GM21390 (cell line): Measurements from ENCODE around the gene SEMA6D.

Experiments used
- ATAC-seq: cut with Tn5 transposase; IDR thresholded peaks from one replicate; pipeline ENCODE4 v1.9.1; 2021; ENCODE audit not compliant: unreplicated experiment

Gene SEMA6D

DNA sequence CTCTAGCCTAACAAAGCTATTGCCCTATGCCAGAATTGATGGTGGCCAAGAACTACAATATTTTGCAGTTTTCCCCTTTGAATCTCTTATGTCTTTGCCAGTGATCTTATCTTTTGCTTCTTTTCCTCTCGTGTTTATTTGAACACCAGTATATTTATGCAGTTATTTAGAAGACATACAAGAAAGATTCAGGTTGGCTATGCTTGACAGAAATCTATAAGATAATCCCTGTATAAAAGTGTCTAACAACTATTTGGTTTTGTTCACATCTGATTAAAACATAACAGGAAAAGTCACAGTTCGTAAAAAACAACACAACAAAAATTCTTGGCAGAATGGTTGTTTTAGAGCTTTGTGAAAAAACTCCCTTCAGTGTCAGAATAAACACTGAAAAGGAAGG is 63.7 kb downstream of the SEMA6D start:
- ATAC-seq: no peak

DNA sequence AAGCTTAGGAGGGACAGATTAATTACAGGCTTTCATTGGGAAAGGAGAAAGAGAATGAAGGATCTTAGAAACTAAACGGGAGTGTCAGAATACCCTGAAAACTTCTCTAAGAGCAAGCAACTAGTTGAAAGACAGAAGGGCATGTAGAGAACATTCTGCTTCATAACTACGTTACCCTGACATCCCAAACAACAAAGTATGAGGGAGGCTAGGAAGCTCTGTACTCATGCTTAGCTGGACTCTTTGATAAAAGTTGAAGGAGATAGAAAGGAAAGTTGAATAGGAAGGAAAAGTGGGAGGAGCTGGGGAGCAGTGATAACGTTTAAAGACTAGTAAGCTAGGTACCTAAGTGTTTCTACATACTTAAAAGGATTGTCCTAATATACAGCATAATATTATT is 64.2 kb downstream of the SEMA6D start:
- ATAC-seq: no peak

DNA sequence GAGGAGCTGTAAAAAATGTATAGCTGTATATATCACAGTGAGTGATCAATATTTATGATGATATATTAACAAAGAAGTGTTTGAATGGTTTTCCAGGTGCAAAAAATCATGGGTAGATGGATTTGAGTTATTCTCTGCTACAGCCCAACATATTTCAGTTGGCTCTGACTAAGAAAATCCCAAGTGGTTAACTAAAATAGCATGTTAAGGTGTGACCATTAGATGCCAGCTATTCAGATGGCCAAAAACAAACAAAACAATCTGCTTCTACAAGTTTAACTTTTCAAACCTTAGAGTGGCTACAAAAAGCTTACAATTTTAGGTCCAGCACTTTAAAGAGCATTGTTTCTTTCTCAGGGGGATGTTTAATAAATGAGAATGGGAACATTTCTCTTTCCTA is 67.5 kb downstream of the SEMA6D start:
- no peak for ATAC-seq

DNA sequence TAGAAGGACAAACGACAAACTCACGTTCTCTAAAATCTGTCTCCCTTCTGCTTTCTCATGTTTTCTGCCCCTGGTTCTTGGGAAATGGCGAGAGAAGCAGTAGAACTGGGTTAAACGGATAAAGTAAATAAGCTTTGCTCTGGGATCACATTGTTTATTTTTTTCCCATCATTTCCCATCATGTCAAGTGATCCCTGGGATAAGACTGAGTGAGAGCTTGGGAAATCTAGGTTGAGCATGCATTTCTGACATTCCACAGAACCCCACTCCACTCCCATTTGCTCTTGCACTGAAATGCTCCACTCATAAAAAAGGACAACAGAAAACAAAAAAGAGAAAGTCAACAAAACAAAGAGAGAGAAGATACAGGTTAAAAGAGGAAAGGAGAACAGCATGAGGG is 69.1 kb downstream of the SEMA6D start:
- no peak for ATAC-seq

DNA sequence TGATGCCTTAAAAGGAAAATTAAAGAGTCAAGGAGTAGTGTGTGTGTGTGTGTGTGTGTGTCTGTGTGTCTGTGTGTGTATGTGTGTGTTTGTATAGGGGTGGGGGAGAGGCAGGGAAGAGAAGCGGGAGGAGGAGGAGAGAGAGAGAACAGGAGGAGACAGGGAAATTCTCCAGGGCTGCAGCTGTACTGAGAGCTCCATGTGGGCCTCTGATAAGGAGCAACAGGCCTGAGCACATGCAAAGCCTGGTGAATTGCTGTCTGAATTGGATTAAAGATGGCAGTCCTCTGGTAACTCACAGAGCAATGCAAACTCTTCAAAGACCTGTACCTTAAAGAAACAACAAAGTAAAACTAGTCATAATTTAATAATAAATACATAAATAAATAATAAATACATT is 70.6 kb downstream of the SEMA6D start:
- ATAC-seq: no peak

DNA sequence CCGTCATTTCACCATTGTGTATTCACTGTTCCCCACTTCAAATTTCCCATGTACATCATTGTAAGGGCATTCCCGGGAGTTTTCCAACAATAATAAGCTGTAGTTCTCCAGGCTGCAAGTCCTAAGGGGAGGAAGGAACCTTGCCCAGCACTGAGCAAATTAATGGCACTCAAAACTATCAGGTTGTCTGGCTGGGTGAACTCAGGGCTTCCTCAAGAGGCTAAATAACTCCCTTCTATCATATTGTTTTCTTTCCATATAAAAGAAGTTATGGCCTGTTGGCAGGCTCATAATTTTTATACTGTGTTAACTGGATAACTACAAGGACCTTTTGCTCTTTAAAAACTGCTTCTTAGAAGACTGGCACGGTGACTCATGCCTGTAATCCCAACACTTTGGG is 71.4 kb downstream of the SEMA6D start:
- ATAC-seq: no peak

DNA sequence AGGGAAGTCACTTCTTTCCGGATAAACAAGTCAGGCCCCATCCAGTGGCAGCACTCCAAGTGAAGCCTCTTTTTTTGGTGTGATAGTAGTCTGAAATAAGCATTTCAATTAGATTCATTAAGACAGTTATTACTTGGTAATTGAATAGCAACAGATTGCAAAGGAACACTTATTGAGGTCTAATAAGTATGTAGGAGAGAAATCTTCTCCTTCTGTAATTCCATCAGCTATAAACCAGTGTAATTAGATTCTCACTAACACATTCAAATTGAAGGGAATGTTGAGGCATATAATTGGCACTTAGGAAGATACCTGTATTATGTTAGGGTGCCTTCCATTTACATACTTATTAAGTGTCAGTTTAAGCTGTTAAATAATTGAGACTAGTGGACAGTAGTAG is 73.9 kb downstream of the SEMA6D start:
- no peak for ATAC-seq

DNA sequence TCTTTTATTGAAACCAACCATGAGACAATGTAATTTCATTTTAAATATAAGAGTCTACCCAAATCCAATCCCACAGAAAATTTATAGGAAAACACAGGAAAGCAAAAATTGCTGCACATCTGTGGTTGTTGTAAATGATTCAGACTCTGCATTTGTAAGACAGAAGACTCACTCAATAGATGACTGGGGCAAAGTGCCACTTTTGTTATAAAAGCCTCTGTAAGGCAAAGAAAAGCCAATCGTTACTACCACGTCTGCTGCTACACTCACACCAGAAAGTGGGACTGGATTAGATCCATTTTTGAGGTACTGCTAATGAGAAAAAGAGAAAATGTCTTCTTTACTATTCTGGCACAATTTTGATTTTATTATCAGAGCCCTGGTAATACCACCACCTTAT is 74.9 kb downstream of the SEMA6D start:
- ATAC-seq: no peak

DNA sequence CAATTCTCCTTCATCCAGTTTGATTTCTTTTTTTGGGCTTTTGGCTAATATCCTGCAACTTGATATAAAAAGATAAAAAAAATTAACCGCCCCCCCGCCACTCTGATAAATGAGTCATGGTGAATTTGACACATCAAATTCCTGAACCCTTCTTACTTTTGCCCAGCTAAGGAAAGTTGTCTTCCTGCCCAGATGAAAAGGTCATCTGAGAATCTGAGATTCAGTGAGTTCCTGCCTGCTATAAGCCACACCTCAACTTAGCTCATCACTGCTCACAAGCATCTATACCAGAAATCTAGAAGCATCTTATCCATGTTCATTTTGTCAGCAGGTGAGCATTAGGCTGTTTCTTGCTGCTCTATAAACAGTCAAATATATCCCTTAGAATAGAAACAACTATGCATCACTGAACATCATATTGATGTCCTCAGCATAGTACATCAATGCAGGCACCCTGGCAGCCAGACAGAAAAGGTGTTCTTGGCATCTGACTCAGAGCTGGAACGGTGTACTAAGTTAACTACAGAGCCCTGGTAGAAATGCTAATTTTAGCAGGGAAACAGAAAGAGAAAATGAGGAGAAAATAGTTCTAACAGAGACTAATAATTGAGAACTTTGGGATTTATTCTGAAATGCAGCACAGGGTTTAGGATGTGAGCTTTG is 77.1 kb downstream of the SEMA6D start:
- ATAC-seq: no peak

DNA sequence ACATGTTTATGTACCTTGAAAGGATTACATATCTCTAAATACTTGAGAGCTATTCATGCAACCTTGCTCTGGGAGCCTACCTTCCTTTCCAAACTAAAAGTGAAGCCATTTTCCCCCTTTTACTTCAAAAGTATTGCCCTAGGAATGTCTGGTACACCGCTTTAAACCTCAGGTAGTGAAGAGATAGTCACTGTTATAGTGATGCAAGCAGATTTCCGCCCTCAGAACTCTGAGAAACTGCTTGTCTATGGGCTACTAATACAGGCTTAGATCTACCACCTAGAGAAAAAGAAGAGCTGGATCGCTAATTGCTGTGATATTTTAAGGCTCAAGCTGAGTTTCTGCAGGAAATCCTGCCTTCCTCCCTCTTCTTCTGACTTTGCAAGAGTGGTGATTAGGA is 78.6 kb downstream of the SEMA6D start:
- no peak for ATAC-seq

DNA sequence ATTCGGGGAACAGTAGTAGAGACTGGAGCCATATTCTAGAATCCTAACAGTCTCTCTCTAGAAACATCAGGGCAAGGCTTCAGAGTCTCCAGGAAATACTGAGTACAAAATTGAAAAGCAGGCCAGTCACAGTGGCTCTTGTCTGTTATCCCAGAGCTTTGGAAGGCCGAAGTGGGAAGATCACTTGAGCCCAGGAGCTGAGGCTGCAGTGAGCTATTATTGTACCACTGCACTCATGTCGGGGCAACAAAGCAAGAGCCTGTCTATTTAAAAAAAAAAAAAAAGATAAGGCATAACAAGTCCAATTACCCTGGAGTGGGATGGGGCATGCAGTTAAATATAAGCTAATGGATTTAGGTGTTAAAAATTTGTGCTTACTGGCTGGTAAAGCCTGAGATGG is 79.0 kb downstream of the SEMA6D start:
- ATAC-seq: no peak

DNA sequence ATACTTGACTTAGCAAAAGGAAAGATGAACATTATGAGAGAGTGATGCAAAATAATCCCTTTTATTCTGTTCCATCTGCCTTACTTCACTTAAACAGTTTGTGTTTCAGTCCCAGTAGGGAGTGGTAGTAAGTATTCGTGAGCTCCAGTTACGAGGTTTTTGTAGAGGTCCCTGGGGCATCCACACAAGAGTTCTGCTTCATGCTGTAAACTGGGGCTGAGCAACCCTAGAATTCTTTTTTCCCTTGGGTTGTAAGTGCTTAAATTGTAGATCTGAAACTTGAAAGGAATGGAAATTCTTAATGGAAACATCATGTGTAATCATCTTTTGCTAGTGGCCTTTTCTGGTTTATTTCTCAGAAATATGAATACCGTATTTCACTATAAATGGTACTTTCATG is 79.5 kb downstream of the SEMA6D start:
- ATAC-seq: no peak

DNA sequence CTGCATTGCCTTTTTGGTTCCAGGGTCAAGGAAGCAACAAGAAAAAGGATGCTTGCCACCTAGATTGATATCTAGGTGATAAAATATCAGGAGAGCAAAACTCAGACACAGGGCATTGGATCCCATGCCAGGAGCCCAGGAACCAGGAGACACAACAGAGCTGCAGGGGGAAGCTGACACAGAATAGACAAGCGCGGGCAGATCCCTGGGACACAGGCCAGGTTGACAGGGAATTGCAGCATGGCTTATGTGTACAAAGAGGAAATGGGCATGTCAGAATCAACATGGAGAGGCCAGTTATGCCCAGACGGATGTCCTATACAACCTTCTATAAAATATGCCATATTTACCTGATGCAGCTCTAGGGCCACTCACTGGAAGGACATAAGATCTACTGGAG is 84.2 kb downstream of the SEMA6D start:
- no peak for ATAC-seq

DNA sequence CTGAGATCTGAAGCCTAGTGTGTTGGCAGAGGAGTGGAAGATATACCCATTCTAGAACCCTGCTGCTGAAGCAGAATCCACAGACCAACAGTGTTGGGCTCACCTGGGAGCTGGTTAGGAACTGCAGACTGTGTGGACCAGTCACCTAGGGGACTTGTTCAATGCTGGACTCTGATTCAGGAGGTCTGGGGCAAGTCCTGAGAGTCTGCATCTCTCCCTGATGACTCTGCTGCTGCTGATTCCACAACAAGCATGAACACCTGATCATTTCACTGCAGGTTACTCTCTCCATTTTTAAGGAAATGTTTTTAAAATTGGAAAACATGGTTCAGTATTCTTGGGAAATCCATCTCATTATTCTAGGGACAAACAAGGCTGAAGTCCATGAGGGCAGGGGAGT is 84.9 kb downstream of the SEMA6D start:
- no peak for ATAC-seq

DNA sequence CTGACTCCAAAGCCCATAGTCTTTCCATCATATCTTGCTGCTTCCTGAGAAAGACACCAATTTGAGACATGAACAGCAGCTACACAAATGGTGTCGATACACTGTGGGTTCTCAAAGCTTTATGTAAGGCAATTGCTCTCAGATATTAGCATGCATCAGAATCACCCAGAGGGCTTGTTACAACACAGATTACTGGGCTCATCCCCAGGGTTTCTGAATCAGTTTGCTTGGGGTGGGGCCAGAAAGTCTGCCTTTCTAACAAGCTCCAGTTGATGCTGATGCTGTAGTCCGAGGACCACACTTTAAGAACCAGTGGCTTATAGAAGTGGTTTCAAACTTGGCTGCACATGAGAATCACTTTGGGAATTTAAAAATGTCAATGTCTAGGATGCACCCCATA is 86.5 kb downstream of the SEMA6D start:
- no peak for ATAC-seq

DNA sequence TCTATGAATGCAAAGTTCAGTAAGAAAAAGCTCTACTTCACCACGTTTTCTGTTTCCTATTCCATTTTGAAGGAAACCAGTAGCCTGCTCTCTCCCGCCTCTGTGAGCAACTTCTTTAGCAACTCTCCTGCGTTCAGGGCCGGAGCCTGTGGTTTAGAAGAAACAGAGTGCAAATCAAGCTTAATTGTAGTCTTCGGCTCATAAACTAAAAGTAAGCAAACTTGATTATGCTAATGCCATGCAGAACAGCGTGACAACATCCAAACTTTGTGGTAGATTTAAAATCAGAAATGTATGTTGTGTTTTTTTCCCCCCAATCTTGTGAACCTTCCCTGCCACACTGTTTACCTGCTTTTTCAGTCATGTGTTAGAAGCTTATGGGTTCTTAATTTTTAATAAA is 87.4 kb downstream of the SEMA6D start:
- no peak for ATAC-seq

DNA sequence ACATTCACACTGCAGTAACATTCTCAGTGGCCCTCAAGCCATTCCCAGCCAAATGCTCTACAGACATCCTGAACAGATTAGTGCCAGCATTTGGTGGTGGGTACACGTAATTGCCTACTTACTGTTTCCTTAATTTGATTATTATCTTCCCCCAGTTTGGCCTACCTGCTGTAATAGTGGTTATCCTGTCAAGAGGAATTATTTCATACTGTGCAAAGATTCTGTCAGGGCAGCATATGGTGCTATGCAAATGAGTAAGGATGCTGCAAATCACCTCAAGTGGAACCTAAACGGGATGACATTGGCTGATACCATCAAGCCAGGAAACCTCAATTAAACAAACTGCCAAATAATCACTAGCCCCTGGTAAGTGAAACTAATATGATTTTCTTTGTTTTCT is 88.7 kb downstream of the SEMA6D start:
- ATAC-seq: no peak

DNA sequence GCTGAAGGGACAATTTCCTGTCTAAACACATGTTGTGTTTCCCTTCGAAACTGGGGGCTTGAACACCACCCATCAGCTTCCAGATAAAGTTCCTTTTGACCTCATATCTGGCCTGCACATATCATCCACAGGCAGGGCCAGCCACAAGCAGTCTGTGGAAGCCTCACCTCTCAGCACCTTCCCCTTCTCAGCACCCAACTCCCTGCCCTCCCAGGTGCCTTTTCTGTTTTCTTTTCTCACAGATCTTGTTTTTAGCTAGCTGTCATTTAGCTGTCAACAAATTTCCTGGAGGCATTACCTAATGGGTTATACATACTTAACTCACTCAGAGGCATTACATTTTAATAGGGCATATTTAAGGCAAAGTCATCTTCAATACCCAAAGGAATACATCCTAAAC is 93.9 kb downstream of the SEMA6D start:
- no peak for ATAC-seq

DNA sequence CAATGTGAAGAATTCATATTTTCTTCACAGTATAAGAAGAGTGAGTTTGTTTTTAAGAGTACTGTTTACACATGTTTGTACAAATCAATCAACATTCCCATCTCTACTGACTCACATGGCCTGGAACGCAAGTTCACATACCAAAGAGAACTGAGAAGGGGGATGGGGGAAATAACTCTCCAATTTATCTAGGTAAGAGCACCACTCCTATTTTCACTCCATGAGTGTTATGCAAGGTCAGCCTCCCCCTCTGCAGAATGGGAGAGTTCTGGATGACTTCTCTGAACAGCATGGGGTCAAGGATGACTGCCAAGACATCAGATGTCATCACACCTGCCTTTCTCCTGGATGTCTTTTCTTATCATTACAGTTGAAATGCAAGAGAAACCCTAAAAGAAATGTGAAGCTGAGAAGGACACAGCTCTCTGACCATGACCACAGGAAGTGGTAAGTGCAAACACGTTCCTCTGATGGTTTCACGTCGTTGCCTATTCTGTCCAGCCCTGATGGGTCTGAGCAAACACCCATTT is 95.2 kb downstream of the SEMA6D start:
- peak; percentile 60 for ATAC-seq

DNA sequence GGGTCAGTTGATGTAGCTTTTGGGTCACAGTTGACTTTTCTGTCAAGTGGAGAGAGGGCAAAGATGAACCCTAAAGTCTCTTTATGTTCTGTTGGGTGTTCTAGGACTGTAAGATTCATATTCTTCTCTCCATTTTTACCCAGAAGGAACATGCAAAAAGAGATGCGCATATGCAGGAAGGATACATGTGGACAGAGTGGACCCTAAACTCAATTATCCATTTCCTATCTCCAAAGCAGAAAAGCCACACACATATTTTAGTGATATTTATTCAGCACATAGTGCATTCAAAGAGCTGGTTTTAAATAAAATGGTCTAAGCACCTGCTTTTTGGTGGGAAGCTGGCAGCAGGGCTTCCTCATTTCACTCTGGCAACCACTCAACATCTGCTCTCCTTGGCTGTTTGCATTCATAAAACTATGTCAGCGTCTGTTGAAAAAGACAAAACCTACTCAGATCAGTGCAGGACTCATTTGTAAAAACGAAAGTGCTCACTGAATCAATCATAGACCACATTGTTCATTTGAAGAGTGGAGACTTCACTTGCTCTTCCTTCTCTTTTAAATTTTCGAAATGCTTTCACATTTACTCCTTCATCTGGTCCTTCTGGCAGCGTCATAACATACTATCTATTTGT is 96.6 kb downstream of the SEMA6D start:
- ATAC-seq: peak; percentile 90

DNA sequence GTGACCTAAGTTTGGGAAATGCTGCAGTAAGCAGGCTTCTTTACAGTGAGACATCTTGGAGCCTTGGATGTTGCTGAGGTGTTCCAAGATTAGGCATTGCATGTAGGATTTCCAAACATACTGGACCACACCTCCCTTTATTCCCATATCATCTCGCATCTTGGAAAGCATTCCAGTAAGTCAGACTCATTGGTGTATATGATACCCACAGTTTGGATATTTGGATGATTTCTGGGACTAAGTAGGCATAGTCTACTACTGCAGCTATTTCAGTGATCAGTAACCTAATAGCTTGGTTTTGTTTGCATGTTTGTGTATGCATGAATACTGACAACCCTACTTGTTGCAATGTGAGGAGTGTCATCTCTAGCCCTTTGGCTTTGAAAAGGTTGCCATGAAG is 97.3 kb downstream of the SEMA6D start:
- no peak for ATAC-seq

DNA sequence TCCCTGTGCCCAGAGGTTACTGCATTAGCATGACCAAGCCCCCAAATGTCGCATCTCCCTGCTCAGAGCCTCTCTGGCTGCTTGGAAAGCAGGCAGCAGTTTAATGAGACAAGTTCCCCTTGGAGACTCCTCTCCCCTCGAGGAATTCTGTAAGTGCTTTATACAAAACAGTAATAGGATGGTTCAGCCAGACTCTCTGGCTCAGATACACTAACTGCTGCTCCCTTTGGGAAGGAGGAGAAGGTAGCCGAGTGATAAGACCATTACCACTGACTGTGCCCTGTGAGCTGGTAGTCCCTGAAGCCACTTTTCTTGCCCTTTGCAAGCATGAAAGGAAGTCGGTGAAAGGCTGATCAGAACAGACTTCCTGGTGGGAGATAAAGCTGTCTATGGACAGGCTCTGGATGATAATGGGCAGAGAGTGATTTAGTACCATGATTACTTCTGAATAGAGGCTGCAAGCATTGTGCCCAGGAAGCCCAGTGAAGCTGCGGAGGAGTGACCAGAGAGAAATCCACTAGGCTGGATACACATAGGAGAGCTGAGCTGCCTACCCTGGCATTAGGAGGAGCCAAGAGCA is 100.8 kb downstream of the SEMA6D start:
- no peak for ATAC-seq

DNA sequence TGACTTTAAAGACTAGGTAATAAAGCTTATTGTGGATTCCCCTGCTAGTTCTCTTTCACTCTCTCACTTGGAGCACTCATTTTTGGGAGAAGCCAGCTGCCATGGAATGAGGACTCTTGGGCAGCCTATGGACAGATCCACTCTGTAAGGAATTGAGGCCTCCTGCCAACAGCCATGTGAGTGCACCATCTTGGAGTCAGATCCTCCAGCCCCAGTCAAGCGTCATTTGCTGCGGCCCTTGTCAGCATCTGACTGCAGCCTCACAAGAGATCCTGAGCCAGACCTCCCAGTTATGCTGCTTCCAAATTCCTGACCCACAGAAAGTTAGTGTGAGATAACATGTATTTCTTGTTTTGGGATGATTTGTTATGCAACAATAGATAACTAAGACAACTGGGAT is 101.9 kb downstream of the SEMA6D start:
- ATAC-seq: no peak
